ENCODE measurements around the gene PCDHGB3. TPM values are rescaled to one million over a fixed set of nuclear protein-coding genes. Genes with fewer than 3 reads are reported as not detected.

Gene PCDHGB3
- 2.8 and 3.8 TPM in 2 replicates for total RNA-seq
- 0.72 TPM for total RNA-seq (2013)
- 0.33 and 0.52 TPM in 2 replicates for polyA plus RNA-seq
- 0.86 and 2.3 TPM in 2 replicates for polyA minus RNA-seq

DNA sequence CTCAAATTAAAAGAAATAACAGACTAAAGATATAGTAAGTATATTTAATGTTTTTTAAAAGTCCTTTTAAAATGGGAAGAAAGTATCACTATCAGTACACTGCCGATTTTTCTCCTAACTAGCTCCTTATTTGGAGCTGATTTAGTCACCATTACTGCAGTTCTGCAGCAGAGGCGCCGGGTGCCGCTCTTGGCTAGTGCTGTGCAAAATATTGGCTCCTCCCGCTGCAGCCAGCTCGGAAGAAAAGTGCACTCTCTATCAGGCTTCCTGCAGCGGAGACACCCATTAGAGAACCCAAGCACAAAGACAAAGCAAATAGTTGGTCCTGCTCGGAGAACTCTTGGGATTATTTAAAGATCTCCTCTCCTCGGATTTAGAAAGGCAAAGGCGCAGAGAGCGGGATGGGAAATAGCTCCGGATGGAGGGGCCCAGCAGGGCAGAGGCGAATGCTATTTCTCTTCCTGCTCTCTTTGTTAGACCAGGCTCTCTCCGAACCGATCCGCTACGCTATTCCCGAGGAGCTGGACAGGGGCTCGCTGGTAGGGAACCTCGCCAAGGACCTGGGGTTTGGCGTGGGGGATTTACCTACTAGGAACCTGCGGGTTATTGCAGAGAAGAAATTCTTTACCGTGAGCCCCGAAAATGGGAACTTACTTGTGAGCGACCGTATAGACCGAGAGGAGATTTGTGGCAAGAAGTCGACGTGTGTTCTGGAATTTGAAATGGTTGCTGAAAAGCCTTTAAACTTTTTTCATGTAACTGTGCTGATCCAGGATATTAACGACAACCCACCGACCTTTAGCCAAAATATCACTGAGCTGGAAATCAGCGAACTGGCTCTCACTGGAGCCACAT, at the start of gene PCDHGB3:
Gene PCDHGB3, plus strand, starts transcription at position 249 of the 855 bp plus-strand sequence. Its CDS starts 153 bp downstream, at position 402.
- Histone ChIP-seq H3K36me3 (replicated peaks in 1 of 2; ENCODE audit: control extremely low read depth in 1 of 2, control insufficient read depth in 1 of 2, extremely low read depth in 1 of 2, insufficient read depth in 2 of 2, low read length in 1 of 2) (no peaks in the 10 kb centered on the region), H3K79me2 (ENCODE audit: control insufficient read depth, insufficient read depth, low read length) (no peaks in the 10 kb centered on the region), H2AFZ (ENCODE audit: insufficient read depth, low read depth, low read length, poor library complexity, severe bottlenecking) (peak within 1 kb of the TSS; percentile 71), H3K27me3 (replicated peaks in 1 of 4; ENCODE audit: control extremely low read depth in 1 of 4, control insufficient read depth in 3 of 4, insufficient read depth in 4 of 4, low read length in 3 of 4) (peaks cover 0 to 65% (median 39%) of the 10 kb centered on the region in 4 experiments), H3K4me3 (ENCODE audit: control extremely low read depth in 1 of 5, extremely low read depth in 1 of 5, insufficient read depth in 1 of 5, low read depth in 2 of 5, low read length in 4 of 5) (peak within 1 kb of the TSS in 4 of 5 experiments; percentile 23 to 55 (median 38)), H4K20me1 (ENCODE audit: control insufficient read depth, insufficient read depth, low read length, poor library complexity, severe bottlenecking) (no peaks in the 10 kb centered on the region), H3K4me2 (replicated peaks; ENCODE audit: low read depth, low read length, poor library complexity, severe bottlenecking) (peak within 1 kb of the TSS; percentile 58), H3K27ac (ENCODE audit: low read length in 2 of 2) (no peak within 1 kb of the TSS), H3K9me3 (ENCODE audit: control extremely low read depth in 1 of 3, control insufficient read depth in 2 of 3, insufficient read depth in 1 of 3, low read length in 2 of 3) (peaks cover 4 to 61% (median 45%) of the 10 kb centered on the region in 3 donors), H3K9ac (ENCODE audit: low read length) (peak within 1 kb of the TSS; percentile 51), H3K4me1 (ENCODE audit: control insufficient read depth in 2 of 2, insufficient read depth in 2 of 2, low read length in 2 of 2) (peaks cover 0 to 5% of the 10 kb centered on the region in 2 donors)
- CTCF ChIA-PET, result interaction anchor here (0.7 to 3.0 kb wide), 15 partner anchors 12 to 509 kb away, joined by 3 to 17 read pairs (median 4); partner anchors contain the start of genes PCDHGA10, PCDHGA11, PCDHGA12 and PCDHGC3
- WGBS (ENCODE audit: insufficient coverage), result 26% methylated on average over 32 of the region's 32 CpGs
- TF ChIP-seq, protein P1, sequence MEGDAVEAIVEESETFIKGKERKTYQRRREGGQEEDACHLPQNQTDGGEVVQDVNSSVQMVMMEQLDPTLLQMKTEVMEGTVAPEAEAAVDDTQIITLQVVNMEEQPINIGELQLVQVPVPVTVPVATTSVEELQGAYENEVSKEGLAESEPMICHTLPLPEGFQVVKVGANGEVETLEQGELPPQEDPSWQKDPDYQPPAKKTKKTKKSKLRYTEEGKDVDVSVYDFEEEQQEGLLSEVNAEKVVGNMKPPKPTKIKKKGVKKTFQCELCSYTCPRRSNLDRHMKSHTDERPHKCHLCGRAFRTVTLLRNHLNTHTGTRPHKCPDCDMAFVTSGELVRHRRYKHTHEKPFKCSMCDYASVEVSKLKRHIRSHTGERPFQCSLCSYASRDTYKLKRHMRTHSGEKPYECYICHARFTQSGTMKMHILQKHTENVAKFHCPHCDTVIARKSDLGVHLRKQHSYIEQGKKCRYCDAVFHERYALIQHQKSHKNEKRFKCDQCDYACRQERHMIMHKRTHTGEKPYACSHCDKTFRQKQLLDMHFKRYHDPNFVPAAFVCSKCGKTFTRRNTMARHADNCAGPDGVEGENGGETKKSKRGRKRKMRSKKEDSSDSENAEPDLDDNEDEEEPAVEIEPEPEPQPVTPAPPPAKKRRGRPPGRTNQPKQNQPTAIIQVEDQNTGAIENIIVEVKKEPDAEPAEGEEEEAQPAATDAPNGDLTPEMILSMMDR (IDR thresholded peaks at IDR 0.05), result peak; percentile 38
- TF ChIP-seq EZH2 (IDR thresholded peaks at IDR 0.05; ENCODE audit: borderline replicate concordance, insufficient read depth, low read depth, low read length, poor library complexity, severe bottlenecking), result no peak
- H3K4me1 Mint-ChIP-seq, result peaks cover 8% of the 10 kb centered on the region
- ATAC-seq (ENCODE audit: low read depth) (peak; percentile 74), DNase-seq (peak; percentile 54)
- H3K27me3 Mint-ChIP-seq, result peaks cover 53% of the 10 kb centered on the region
- H3K4me3 Mint-ChIP-seq, result peak within 1 kb of the TSS; percentile 82
- POLR2A ChIA-PET, result no interaction called here
- peaks cover 9% of the 10 kb centered on the region for H3K9me3 Mint-ChIP-seq (ENCODE audit: insufficient read depth)
- intact Hi-C loops (cut with micrococcal nuclease), result loop anchor here (1.0 to 5.0 kb wide), 2 partner anchors 32 to 188 kb away; partner anchors contain the start of gene PCDHGA9
- H3K27ac Mint-ChIP-seq, result peak within 1 kb of the TSS; percentile 39
